ENCODE data around the gene CCDC187. TPM values are rescaled to one million over a fixed set of nuclear protein-coding genes. Genes with fewer than 3 reads are reported as not detected.

Gene CCDC187
- total RNA-seq, 1 donor from 2014 or later: not detected

- H3K36me3 Mint-ChIP-seq: no peaks in the 10 kb centered on the region
- Histone ChIP-seq H3K9me3 (ENCODE audit: low read depth) (no peaks in the 10 kb centered on the region), H3F3A (ENCODE audit: low read depth) (peaks cover 3% of the 10 kb centered on the region), H2AFZ (replicated peaks) (no peak overlapping the region), H4K20me1 (ENCODE audit: low read depth) (no peaks in the 10 kb centered on the region), H3K27ac (no peak overlapping the region), H3K36me3 (no peaks in the 10 kb centered on the region), H3K9ac (no peak overlapping the region), H3K4me2 (no peak overlapping the region), H3K79me2 (ENCODE audit: low read depth) (no peaks in the 10 kb centered on the region), H3K4me1 (peaks cover under 1% of the 10 kb centered on the region), H3K27me3 (no peaks in the 10 kb centered on the region), H3K4me3 (no peak overlapping the region)
- TF ChIP-seq CTCF (IDR thresholded peaks at IDR 0.05) (no peak), EZH2 (IDR thresholded peaks at IDR 0.05) (no peak), EZH2phosphoT487 (IDR thresholded peaks at IDR 0.05) (no peak)
- H3K27ac Mint-ChIP-seq: no peak overlapping the region
- H3K4me3 Mint-ChIP-seq: no peak overlapping the region
- peaks cover 11% of the 10 kb centered on the region for H3K27me3 Mint-ChIP-seq (ENCODE audit: insufficient read depth, low read depth)
- peaks cover 6% of the 10 kb centered on the region for H3K9me3 Mint-ChIP-seq
- peaks cover 2% of the 10 kb centered on the region for H3K4me1 Mint-ChIP-seq
- no peak for DNase-seq (ENCODE audit: low spot score)
Measured at GRCh38 chr9:136273921-136274785, 29.7 kb downstream of the CCDC187 start.

GRCh38 chr9:136273244-136273865, 30.5 kb downstream of the CCDC187 start:
- Histone ChIP-seq H3K4me1 (peaks cover 8% of the 10 kb centered on the region), H4K20me1 (ENCODE audit: low read depth) (no peaks in the 10 kb centered on the region), H3K9ac (no peak overlapping the region), H3K79me2 (ENCODE audit: low read depth) (no peaks in the 10 kb centered on the region), H3K9me3 (ENCODE audit: low read depth) (no peaks in the 10 kb centered on the region), H3K27ac (no peak overlapping the region), H3K4me3 (no peak overlapping the region), H3F3A (ENCODE audit: low read depth) (peaks cover 11% of the 10 kb centered on the region), H3K4me2 (no peak overlapping the region), H3K36me3 (no peaks in the 10 kb centered on the region), H3K27me3 (no peaks in the 10 kb centered on the region), H2AFZ (replicated peaks) (no peak overlapping the region)
- H3K36me3 Mint-ChIP-seq: no peaks in the 10 kb centered on the region
- H3K4me1 Mint-ChIP-seq: peaks cover 10% of the 10 kb centered on the region
- H3K4me3 Mint-ChIP-seq: no peak overlapping the region
- H3K27ac Mint-ChIP-seq: no peak overlapping the region
- H3K9me3 Mint-ChIP-seq: peaks cover 6% of the 10 kb centered on the region
- TF ChIP-seq CTCF (IDR thresholded peaks at IDR 0.05): no peak
- no peak for TF ChIP-seq EZH2 (IDR thresholded peaks at IDR 0.05)
- TF ChIP-seq EZH2phosphoT487 (IDR thresholded peaks at IDR 0.05): no peak
- DNase-seq (ENCODE audit: low spot score): no peak
- peaks cover 11% of the 10 kb centered on the region for H3K27me3 Mint-ChIP-seq (ENCODE audit: insufficient read depth, low read depth)

- Mint-ChIP-seq H3K27me3 (ENCODE audit: insufficient read depth, low read depth) (peaks cover 13% of the 10 kb centered on the region), H3K27ac (no peak overlapping the region), H3K4me3 (no peak overlapping the region), H3K9me3 (peaks cover 6% of the 10 kb centered on the region), H3K4me1 (peaks cover 23% of the 10 kb centered on the region), H3K36me3 (no peaks in the 10 kb centered on the region)
- TF ChIP-seq EZH2 (IDR thresholded peaks at IDR 0.05): no peak
- TF ChIP-seq CTCF (IDR thresholded peaks at IDR 0.05): no peak
- no peak overlapping the region for H3K9ac ChIP-seq
- no peak overlapping the region for H2AFZ ChIP-seq (replicated peaks)
- peaks cover 17% of the 10 kb centered on the region for H3K4me1 ChIP-seq
- no peaks in the 10 kb centered on the region for H4K20me1 ChIP-seq (ENCODE audit: low read depth)
- H3K27me3 ChIP-seq: no peaks in the 10 kb centered on the region
- H3K79me2 ChIP-seq (ENCODE audit: low read depth): no peaks in the 10 kb centered on the region
- H3F3A ChIP-seq (ENCODE audit: low read depth): peaks cover 21% of the 10 kb centered on the region
- H3K4me2 ChIP-seq: no peak overlapping the region
- no peaks in the 10 kb centered on the region for H3K36me3 ChIP-seq
- no peak for DNase-seq (ENCODE audit: low spot score)
- H3K27ac ChIP-seq: no peak overlapping the region
- H3K4me3 ChIP-seq: no peak overlapping the region
- H3K9me3 ChIP-seq (ENCODE audit: low read depth): no peaks in the 10 kb centered on the region
Measured at GRCh38 chr9:136270173-136270705, 33.7 kb downstream of the CCDC187 start.
